B cell (primary cell): ENCODE data around the gene IL17RA.

Experiments
- EZH2 ChIP-seq: IDR thresholded peaks from 2 replicates; pipeline ENCODE4 v1.6.1; 2012; ENCODE audit warnings: borderline replicate concordance, low read depth, mild to moderate bottlenecking, moderate library complexity, low read length; ENCODE audit not compliant: insufficient read depth, poor library complexity, severe bottlenecking
- TF ChIP-seq, protein P1 (sequence below): fragments of 200-600 bp; IDR thresholded peaks from one replicate; pipeline ENCODE4 v1.8.0; 2022; ENCODE audit warnings: antibody characterized with exemption, mild to moderate bottlenecking

DNA sequence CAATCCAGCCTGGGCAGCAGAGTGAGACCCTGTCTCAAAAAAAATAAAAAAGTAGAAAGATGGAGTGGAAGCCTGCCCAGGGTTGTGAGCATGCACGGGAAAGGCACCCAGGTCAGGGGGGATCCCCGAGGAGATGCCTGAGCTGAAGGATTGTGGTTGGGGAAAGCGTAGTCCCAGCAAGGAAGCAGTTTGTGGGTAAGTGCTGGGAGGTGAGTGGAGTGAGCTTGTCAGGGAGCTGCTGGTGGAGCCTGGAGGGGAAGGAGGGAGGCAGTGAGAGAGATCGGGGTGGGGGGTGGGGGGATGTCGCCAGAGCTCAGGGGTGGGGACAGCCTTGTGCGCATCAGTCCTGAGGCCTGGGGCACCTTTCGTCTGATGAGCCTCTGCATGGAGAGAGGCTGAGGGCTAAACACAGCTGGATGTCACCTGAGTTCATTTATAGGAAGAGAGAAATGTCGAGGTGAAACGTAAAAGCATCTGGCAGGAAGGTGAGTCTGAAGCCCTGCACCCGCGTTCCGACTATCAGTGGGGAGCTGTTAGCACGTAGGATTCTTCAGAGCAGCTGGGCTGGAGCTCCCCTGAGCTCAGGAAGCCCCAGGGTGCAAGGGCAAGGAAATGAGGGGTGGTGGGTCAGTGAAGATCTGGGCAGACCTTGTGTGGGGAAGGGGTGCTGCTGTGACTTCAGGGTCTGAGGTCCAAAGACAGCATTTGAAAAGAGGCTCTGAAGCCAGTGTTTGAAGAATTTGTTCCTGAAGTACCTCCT is 26.2 kb downstream of the IL17RA start:
- TF ChIP-seq EZH2, result no peak
- TF ChIP-seq, protein P1, sequence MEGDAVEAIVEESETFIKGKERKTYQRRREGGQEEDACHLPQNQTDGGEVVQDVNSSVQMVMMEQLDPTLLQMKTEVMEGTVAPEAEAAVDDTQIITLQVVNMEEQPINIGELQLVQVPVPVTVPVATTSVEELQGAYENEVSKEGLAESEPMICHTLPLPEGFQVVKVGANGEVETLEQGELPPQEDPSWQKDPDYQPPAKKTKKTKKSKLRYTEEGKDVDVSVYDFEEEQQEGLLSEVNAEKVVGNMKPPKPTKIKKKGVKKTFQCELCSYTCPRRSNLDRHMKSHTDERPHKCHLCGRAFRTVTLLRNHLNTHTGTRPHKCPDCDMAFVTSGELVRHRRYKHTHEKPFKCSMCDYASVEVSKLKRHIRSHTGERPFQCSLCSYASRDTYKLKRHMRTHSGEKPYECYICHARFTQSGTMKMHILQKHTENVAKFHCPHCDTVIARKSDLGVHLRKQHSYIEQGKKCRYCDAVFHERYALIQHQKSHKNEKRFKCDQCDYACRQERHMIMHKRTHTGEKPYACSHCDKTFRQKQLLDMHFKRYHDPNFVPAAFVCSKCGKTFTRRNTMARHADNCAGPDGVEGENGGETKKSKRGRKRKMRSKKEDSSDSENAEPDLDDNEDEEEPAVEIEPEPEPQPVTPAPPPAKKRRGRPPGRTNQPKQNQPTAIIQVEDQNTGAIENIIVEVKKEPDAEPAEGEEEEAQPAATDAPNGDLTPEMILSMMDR, result no peak
